Measurements from ENCODE around the gene C17orf58.
A peak's percentile ranks its signal among the peaks of the same experiment; 100 is the strongest.
"Not testable (repeated sequence)": the region's sequence is repeated elsewhere in the genome, so short reads cannot be mapped to it uniquely, and the experiment has no call there.

C17orf58 gene

GRCh38 chr17:68020791-68021190 is 24.5 kb upstream of the C17orf58 start:
- not testable (repeated sequence) for H3K36me3 ChIP-seq (ENCODE audit: control insufficient read depth, insufficient read depth, low read length); DNase-seq (ENCODE audit: low read depth, low spot score); H3K27me3 ChIP-seq (ENCODE audit: control insufficient read depth, insufficient read depth, low read length); H3K4me1 ChIP-seq (ENCODE audit: control insufficient read depth, insufficient read depth, low read length); H3K4me3 ChIP-seq (ENCODE audit: low read length); H3K9me3 ChIP-seq (ENCODE audit: control insufficient read depth, insufficient read depth, low read length); H3K27ac ChIP-seq (ENCODE audit: low read length)
- WGBS (ENCODE audit: insufficient coverage, insufficient read length): no CpG with 5 or more reads among the region's 13 CpGs

GRCh38 chr17:68020409-68020756 is 24.1 kb upstream of the C17orf58 start:
- no peak for DNase-seq (ENCODE audit: low read depth, low spot score)
- Histone ChIP-seq H3K4me1 (ENCODE audit: control insufficient read depth, insufficient read depth, low read length) (no peaks in the 10 kb centered on the region), H3K27me3 (ENCODE audit: control insufficient read depth, insufficient read depth, low read length) (no peaks in the 10 kb centered on the region), H3K9me3 (ENCODE audit: control insufficient read depth, insufficient read depth, low read length) (no peaks in the 10 kb centered on the region), H3K36me3 (ENCODE audit: control insufficient read depth, insufficient read depth, low read length) (no peaks in the 10 kb centered on the region), H3K4me3 (ENCODE audit: low read length) (peak overlapping the region; percentile 54; the same call in 1 of the 2 replicates), H3K27ac (ENCODE audit: low read length) (no peak overlapping the region)
- no CpG with 5 or more reads among the region's 12 CpGs for WGBS (ENCODE audit: insufficient coverage, insufficient read length)

DNA sequence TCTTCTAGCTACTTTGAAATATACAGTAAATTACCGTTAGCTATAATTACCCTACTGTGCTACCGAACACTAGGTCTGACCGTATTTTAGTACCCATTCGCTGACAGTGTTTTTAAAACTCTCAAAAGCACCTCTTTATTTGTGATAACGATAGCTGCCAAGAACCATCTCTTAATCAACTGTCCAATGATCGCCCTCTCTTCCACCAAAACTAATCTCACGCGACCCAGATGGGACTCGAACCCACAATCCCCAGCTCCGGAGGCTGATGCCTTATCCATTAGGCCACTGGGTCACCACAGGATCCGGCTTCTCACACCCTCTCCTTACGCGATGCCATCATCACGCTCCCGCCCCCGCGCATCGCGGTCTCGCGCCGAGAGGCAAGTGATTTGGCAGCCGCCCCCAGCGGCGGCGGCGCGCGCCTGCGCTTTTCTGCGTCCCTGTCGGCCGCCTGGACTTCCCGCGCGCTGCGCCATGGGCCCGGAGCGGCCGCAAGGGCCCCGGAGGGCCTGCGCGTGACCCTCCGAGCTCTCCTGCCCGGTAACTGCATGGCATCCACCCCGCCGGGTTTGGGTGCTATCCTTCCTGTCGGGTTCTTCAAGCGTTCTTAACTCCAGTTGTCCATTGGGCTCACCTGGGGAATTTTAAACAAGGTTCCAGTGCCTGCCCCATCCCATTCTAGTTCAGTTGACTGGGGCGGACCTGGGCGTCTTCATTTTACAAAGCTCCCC is 23.6 kb upstream of the C17orf58 start:
- peak overlapping the region; percentile 54; the same call in 1 of the 2 replicates for H3K4me3 ChIP-seq (ENCODE audit: low read length)
- H3K27ac ChIP-seq (ENCODE audit: low read length): no peak overlapping the region
- H3K36me3 ChIP-seq (ENCODE audit: control insufficient read depth, insufficient read depth, low read length): no peaks in the 10 kb centered on the region
- no peaks in the 10 kb centered on the region for H3K9me3 ChIP-seq (ENCODE audit: control insufficient read depth, insufficient read depth, low read length)
- 0 out of 2 replicates have a peak, but pooled peaks cover 1% of the 10 kb centered on the region for H3K4me1 ChIP-seq (ENCODE audit: control insufficient read depth, insufficient read depth, low read length)
- peak; percentile 92 for DNase-seq (ENCODE audit: low read depth, low spot score)
- no peaks in the 10 kb centered on the region for H3K27me3 ChIP-seq (ENCODE audit: control insufficient read depth, insufficient read depth, low read length)
- WGBS (ENCODE audit: insufficient coverage, insufficient read length): no CpG with 5 or more reads among the region's 51 CpGs

- H3K4me1 ChIP-seq (ENCODE audit: control insufficient read depth, insufficient read depth, low read length): 0 out of 2 replicates have a peak, but pooled peaks cover 1% of the 10 kb centered on the region
- no peak overlapping the region for H3K4me3 ChIP-seq (ENCODE audit: low read length)
- no peak overlapping the region for H3K27ac ChIP-seq (ENCODE audit: low read length)
- H3K27me3 ChIP-seq (ENCODE audit: control insufficient read depth, insufficient read depth, low read length): no peaks in the 10 kb centered on the region
- DNase-seq (ENCODE audit: low read depth, low spot score): no peak
- H3K9me3 ChIP-seq (ENCODE audit: control insufficient read depth, insufficient read depth, low read length): no peaks in the 10 kb centered on the region
- H3K36me3 ChIP-seq (ENCODE audit: control insufficient read depth, insufficient read depth, low read length): no peaks in the 10 kb centered on the region
- no CpG with 5 or more reads among the region's 9 CpGs for WGBS (ENCODE audit: insufficient coverage, insufficient read length)
These were observed 23.0 kb upstream of the C17orf58 start for GRCh38 chr17:68019336-68019674.

- not testable (repeated sequence) for H3K9me3 ChIP-seq (ENCODE audit: control insufficient read depth, insufficient read depth, low read length); H3K4me3 ChIP-seq (ENCODE audit: low read length); H3K4me1 ChIP-seq (ENCODE audit: control insufficient read depth, insufficient read depth, low read length); H3K27me3 ChIP-seq (ENCODE audit: control insufficient read depth, insufficient read depth, low read length); H3K27ac ChIP-seq (ENCODE audit: low read length); DNase-seq (ENCODE audit: low read depth, low spot score); H3K36me3 ChIP-seq (ENCODE audit: control insufficient read depth, insufficient read depth, low read length)
- no CpG with 5 or more reads among the region's 21 CpGs for WGBS (ENCODE audit: insufficient coverage, insufficient read length)
These were observed 22.2 kb upstream of the C17orf58 start for GRCh38 chr17:68018493-68018892.

- no peak for DNase-seq (ENCODE audit: low read depth, low spot score)
- H3K4me3 ChIP-seq (ENCODE audit: low read length): no peak overlapping the region
- 0 out of 2 replicates have a peak, but pooled peaks cover 1% of the 10 kb centered on the region for H3K4me1 ChIP-seq (ENCODE audit: control insufficient read depth, insufficient read depth, low read length)
- no peaks in the 10 kb centered on the region for H3K9me3 ChIP-seq (ENCODE audit: control insufficient read depth, insufficient read depth, low read length)
- no peaks in the 10 kb centered on the region for H3K27me3 ChIP-seq (ENCODE audit: control insufficient read depth, insufficient read depth, low read length)
- H3K27ac ChIP-seq (ENCODE audit: low read length): no peak overlapping the region
- no CpG with 5 or more reads among the region's 2 CpGs for WGBS (ENCODE audit: insufficient coverage, insufficient read length)
- H3K36me3 ChIP-seq (ENCODE audit: control insufficient read depth, insufficient read depth, low read length): no peaks in the 10 kb centered on the region
These were observed 20.6 kb upstream of the C17orf58 start for GRCh38 chr17:68016838-68017237.

GRCh38 chr17:68015081-68015723 is 18.9 kb upstream of the C17orf58 start:
- no peaks in the 10 kb centered on the region for H3K27me3 ChIP-seq (ENCODE audit: control insufficient read depth, insufficient read depth, low read length)
- no CpG with 5 or more reads among the region's 11 CpGs for WGBS (ENCODE audit: insufficient coverage, insufficient read length)
- no peak for DNase-seq (ENCODE audit: low read depth, low spot score)

DNA sequence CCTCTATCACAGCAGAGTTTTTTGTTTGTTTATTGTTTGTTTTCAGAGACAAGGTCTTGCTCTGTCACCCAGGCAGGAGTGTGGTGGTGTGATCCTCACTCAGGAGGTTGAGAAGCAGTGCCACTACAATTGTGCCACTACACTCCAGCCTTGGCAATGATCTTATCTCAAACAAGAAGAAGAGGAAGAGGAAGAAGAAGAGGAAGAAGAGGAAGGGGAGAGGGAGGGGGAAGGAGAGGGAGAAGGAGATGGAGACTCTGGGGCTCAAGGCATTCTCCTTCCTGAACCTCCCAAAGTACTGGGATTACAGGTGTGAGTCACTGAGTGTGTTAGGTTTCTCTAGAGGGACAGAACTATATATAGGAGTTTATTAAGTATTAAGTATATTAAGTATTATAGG is 17.1 kb upstream of the C17orf58 start:
- H3K4me3 ChIP-seq (ENCODE audit: low read length): no peak overlapping the region
- H3K4me1 ChIP-seq (ENCODE audit: control insufficient read depth, insufficient read depth, low read length): 0 out of 2 replicates have a peak, but pooled peaks cover 1% of the 10 kb centered on the region
- H3K27me3 ChIP-seq (ENCODE audit: control insufficient read depth, insufficient read depth, low read length): no peaks in the 10 kb centered on the region
- no peak for DNase-seq (ENCODE audit: low read depth, low spot score)
- H3K9me3 ChIP-seq (ENCODE audit: control insufficient read depth, insufficient read depth, low read length): no peaks in the 10 kb centered on the region
- H3K36me3 ChIP-seq (ENCODE audit: control insufficient read depth, insufficient read depth, low read length): no peaks in the 10 kb centered on the region
- H3K27ac ChIP-seq (ENCODE audit: low read length): no peak overlapping the region

More at GRCh38 chr17:68015081-68015723, 18.9 kb upstream of the C17orf58 start:
- Histone ChIP-seq H3K9me3 (ENCODE audit: control insufficient read depth, insufficient read depth, low read length) (no peaks in the 10 kb centered on the region), H3K27ac (ENCODE audit: low read length) (no peak overlapping the region), H3K4me1 (ENCODE audit: control insufficient read depth, insufficient read depth, low read length) (0 out of 2 replicates have a peak, but pooled peaks cover 1% of the 10 kb centered on the region), H3K36me3 (ENCODE audit: control insufficient read depth, insufficient read depth, low read length) (no peaks in the 10 kb centered on the region), H3K4me3 (ENCODE audit: low read length) (no peak overlapping the region)

- Histone ChIP-seq H3K27me3 (ENCODE audit: control insufficient read depth, insufficient read depth, low read length) (no peaks in the 10 kb centered on the region), H3K27ac (ENCODE audit: low read length) (no peak overlapping the region), H3K4me3 (ENCODE audit: low read length) (no peak overlapping the region), H3K9me3 (ENCODE audit: control insufficient read depth, insufficient read depth, low read length) (no peaks in the 10 kb centered on the region), H3K4me1 (ENCODE audit: control insufficient read depth, insufficient read depth, low read length) (0 out of 2 replicates have a peak, but pooled peaks cover 1% of the 10 kb centered on the region), H3K36me3 (ENCODE audit: control insufficient read depth, insufficient read depth, low read length) (no peaks in the 10 kb centered on the region)
- WGBS (ENCODE audit: insufficient coverage, insufficient read length): no CpG with 5 or more reads among the region's 20 CpGs
- DNase-seq (ENCODE audit: low read depth, low spot score): no peak
These were observed 15.0 kb upstream of the C17orf58 start for GRCh38 chr17:68011199-68011665.

DNA sequence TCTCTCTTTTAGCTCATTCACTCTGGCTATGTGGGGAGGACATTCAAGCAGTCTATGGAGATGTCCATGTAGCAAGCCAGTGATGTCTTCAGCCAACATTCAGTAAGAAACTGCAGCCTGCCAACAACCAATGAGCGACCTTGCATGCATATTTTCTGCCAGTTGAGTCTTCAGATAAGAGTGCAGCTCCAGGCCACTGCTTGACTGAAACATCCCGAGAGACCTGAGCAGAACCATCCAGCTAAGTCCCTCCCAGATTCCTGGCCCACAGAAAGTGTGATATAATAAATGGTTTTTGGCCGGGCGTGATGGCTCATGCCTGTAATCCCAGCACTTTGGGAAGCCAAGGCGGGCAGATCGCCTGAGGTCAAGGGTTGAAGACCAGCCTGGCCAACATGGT is 10.5 kb upstream of the C17orf58 start:
- DNase-seq (ENCODE audit: low read depth, low spot score): no peak
- Histone ChIP-seq H3K36me3 (ENCODE audit: control insufficient read depth, insufficient read depth, low read length) (no peaks in the 10 kb centered on the region), H3K9me3 (ENCODE audit: control insufficient read depth, insufficient read depth, low read length) (no peaks in the 10 kb centered on the region), H3K4me3 (ENCODE audit: low read length) (no peak overlapping the region), H3K4me1 (ENCODE audit: control insufficient read depth, insufficient read depth, low read length) (no peaks in the 10 kb centered on the region), H3K27ac (ENCODE audit: low read length) (no peak overlapping the region), H3K27me3 (ENCODE audit: control insufficient read depth, insufficient read depth, low read length) (no peaks in the 10 kb centered on the region)
- WGBS (ENCODE audit: insufficient coverage, insufficient read length): no CpG with 5 or more reads among the region's 6 CpGs

Measured in iPS DF 6.9 (cell line).